Endodermal cell (in vitro differentiated cells): ENCODE data around the gene FAM83D. TPM values are rescaled to one million over a fixed set of nuclear protein-coding genes. Genes with fewer than 3 reads are reported as not detected.

ENCODE experiments used
- DNase-seq: peaks from one replicate; pipeline ENCODE4 v3.0.0-alpha.2; 2017
- H3K27ac ChIP-seq: 2 replicates; pipeline ENCODE4 v1.5.1; 2013; ENCODE audit warnings: mild to moderate bottlenecking, low read depth, low read length, moderate library complexity
- H3K27me3 ChIP-seq: 2 replicates; pipeline ENCODE4 v1.6.1; 2013; ENCODE audit warnings: mild to moderate bottlenecking, low read length, moderate library complexity; ENCODE audit not compliant: insufficient read depth, control insufficient read depth, poor library complexity, severe bottlenecking
- H3K36me3 ChIP-seq: 2 replicates; pipeline ENCODE4 v1.7.0; 2013; ENCODE audit warnings: mild to moderate bottlenecking, low read length, moderate library complexity; ENCODE audit not compliant: control insufficient read depth, insufficient read depth
- H3K4me1 ChIP-seq: one replicate; pipeline ENCODE4 v1.7.0; 2013; ENCODE audit warnings: low read length; ENCODE audit not compliant: control insufficient read depth, insufficient read depth
- H3K4me3 ChIP-seq: 2 replicates; pipeline ENCODE4 v1.5.1; 2013; ENCODE audit warnings: mild to moderate bottlenecking, low read length, moderate library complexity
- H3K9ac ChIP-seq: 2 replicates; pipeline ENCODE4 v1.6.1; 2013; ENCODE audit warnings: mild to moderate bottlenecking, low read length, moderate library complexity; ENCODE audit not compliant: poor library complexity, severe bottlenecking; ENCODE audit errors: extremely low read depth
- H3K9me3 ChIP-seq: 2 replicates; pipeline ENCODE4 v1.6.1; 2013; ENCODE audit warnings: mild to moderate bottlenecking, low read length, moderate library complexity; ENCODE audit not compliant: control insufficient read depth
- H3K27ac Mint-ChIP-seq: 2 replicates; pipeline ENCODE4 v1.8.0; 2020; ENCODE audit warnings: mixed read lengths
- H3K27me3 Mint-ChIP-seq: 2 replicates; pipeline ENCODE4 v1.8.0; 2021; ENCODE audit warnings: mild to moderate bottlenecking, mixed read lengths; ENCODE audit not compliant: insufficient read depth
- H3K36me3 Mint-ChIP-seq: 2 replicates; pipeline ENCODE4 v1.8.0; 2020; ENCODE audit warnings: low read depth, mixed read lengths
- H3K4me1 Mint-ChIP-seq: 2 replicates; pipeline ENCODE4 v1.8.0; 2020; ENCODE audit warnings: mixed read lengths
- H3K4me3 Mint-ChIP-seq: 2 replicates; pipeline ENCODE4 v1.8.0; 2020; ENCODE audit warnings: mild to moderate bottlenecking, moderate library complexity, mixed read lengths
- H3K9me3 Mint-ChIP-seq: 2 replicates; pipeline ENCODE4 v1.8.0; 2020; ENCODE audit warnings: mild to moderate bottlenecking, mixed read lengths
- WGBS, 2 experiments: methylation state at CpG; one replicate each; pipeline versions ENCODE4 v1.1.5 to v1.1.7; 2013; ENCODE audit warnings: missing lambda C conversion rate in 2 of 2, mixed read lengths in 1 of 2; ENCODE audit not compliant: insufficient coverage in 1 of 2, insufficient read length in 1 of 2; 5-methylcytosine and 5-hydroxymethylcytosine counted together
- total RNA-seq, 2 donors: library from RNA; stranded (reverse); fragmentation: NEBNext Ultra II Directional in 1 of 2; extraction: Animal tissue kit (Norgen Biotek cat#: 25700) in 1 of 2; gene quantifications; 2 replicates in 1 of 2; 3 replicates in 1 of 2; pipeline ENCODE4 v1.2.1, GENCODE V29; 2021
- TF ChIP-seq, protein P1 (sequence below): fragments of 200-600 bp; sonication (generic); conservative IDR thresholded peaks from 2 replicates; pipeline ENCODE4 v1.5.0; 2021; ENCODE audit warnings: antibody characterized with exemption, mild to moderate bottlenecking

Gene FAM83D
- total RNA-seq, 2 donors from 2014 or later, result 34.8 to 39.9 TPM

DNA sequence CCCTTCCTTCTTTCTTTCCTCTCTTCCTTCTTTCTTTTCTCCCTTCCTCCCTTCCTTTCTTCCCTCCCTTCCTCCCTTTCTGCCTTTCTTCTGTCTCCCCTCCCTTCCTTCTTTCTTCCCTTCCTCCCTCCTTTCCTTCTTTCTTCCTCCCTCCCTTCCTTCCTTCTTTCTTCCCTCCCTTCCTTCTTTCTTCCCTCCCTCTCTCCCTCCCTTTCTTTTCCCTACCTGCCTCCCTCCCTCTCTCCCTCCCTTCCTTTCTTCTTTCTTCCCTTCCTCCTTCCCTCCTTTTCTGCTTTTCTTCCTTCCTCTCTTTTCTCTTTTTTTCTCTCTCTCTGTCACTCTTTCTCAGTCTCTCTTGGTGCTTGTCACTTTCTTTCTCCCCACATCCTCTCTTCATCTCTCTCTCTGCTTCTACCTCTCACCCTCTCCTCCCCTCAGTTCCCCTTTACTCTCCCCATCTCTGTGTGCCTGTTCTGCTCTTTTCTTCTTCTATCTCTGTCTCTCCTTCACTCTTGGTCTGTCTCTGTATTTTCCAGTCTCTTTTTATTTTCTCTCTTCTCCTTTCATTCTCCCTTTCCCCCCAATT lies 30.1 kb upstream of the FAM83D start:
- no peak overlapping the region for H3K9ac ChIP-seq
- no peak for DNase-seq
- no peaks in the 10 kb centered on the region for H3K27me3 Mint-ChIP-seq

DNA sequence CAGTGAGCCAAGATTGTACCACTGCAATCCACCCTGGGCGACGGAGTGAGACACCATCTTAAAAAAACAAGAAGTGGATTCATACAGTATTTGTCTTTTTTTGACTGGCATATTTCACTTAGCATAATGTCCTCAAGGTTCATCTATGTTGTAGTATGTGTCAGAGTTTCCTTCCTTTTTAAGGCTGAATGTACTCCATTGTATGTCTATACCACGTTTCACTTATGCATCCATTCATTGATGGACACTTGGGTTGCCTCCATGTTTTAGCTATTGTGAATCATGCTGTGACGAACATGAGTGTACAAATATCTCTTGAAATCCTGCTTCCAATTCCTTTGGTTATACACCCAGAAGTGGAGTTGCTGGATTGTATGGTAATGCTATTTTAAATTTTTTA lies 28.9 kb upstream of the FAM83D start:
- Histone ChIP-seq H3K4me3 (no peak overlapping the region), H3K4me1 (peaks cover 6% of the 10 kb centered on the region), H3K27me3 (no peaks in the 10 kb centered on the region), H3K36me3 (peaks cover 31% of the 10 kb centered on the region), H3K27ac (no peak overlapping the region), H3K9me3 (no peaks in the 10 kb centered on the region), H3K9ac (no peak overlapping the region)
- TF ChIP-seq, protein P1, sequence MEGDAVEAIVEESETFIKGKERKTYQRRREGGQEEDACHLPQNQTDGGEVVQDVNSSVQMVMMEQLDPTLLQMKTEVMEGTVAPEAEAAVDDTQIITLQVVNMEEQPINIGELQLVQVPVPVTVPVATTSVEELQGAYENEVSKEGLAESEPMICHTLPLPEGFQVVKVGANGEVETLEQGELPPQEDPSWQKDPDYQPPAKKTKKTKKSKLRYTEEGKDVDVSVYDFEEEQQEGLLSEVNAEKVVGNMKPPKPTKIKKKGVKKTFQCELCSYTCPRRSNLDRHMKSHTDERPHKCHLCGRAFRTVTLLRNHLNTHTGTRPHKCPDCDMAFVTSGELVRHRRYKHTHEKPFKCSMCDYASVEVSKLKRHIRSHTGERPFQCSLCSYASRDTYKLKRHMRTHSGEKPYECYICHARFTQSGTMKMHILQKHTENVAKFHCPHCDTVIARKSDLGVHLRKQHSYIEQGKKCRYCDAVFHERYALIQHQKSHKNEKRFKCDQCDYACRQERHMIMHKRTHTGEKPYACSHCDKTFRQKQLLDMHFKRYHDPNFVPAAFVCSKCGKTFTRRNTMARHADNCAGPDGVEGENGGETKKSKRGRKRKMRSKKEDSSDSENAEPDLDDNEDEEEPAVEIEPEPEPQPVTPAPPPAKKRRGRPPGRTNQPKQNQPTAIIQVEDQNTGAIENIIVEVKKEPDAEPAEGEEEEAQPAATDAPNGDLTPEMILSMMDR, result no peak
- 98 to 100% methylated on average over 4 of the region's 4 CpGs for WGBS, 2 experiments
- Mint-ChIP-seq H3K36me3 (peaks cover 24% of the 10 kb centered on the region), H3K4me3 (no peak overlapping the region), H3K27ac (no peak overlapping the region), H3K4me1 (peaks cover 10% of the 10 kb centered on the region), H3K9me3 (no peaks in the 10 kb centered on the region), H3K27me3 (no peaks in the 10 kb centered on the region)
- no peak for DNase-seq

More for the DNA sequence above, 30.1 kb upstream of the FAM83D start:
- Histone ChIP-seq H3K4me1 (peaks cover 6% of the 10 kb centered on the region), H3K4me3 (no peak overlapping the region), H3K27me3 (no peaks in the 10 kb centered on the region), H3K27ac (no peak overlapping the region), H3K9me3 (no peaks in the 10 kb centered on the region), H3K36me3 (peaks cover 23% of the 10 kb centered on the region)
- H3K4me1 Mint-ChIP-seq, result peaks cover 10% of the 10 kb centered on the region
- TF ChIP-seq, protein P1, result no peak
- H3K9me3 Mint-ChIP-seq, result no peaks in the 10 kb centered on the region
- no peak overlapping the region for H3K4me3 Mint-ChIP-seq
- H3K27ac Mint-ChIP-seq, result no peak overlapping the region
- H3K36me3 Mint-ChIP-seq, result peaks cover 17% of the 10 kb centered on the region

DNA sequence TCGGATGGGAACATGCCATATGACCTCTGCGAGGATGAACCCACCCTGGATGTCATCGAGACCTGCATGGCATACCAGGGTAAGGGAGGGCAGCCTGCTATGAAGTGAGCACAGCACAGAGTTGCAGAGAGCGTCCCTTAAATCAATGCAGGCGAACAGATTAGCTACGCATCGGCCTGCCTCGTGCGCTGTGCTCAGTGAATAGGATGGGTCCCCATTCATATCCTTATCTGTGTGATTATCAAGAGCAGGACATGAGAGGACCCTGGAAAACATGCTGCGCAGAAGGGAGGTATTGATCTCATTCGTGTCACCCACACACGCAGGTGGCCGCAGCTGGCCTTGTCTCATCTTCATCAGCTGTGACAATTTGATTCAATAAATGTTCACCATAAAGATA lies 25.6 kb upstream of the FAM83D start:
- H3K36me3 Mint-ChIP-seq, result peaks cover 56% of the 10 kb centered on the region
- 94 to 95% methylated on average over 11 to 13 of the region's 13 CpGs for WGBS, 2 experiments
- no peaks in the 10 kb centered on the region for H3K9me3 Mint-ChIP-seq

More for the DNA sequence above, 25.6 kb upstream of the FAM83D start:
- H3K36me3 ChIP-seq, result peaks cover 64% of the 10 kb centered on the region
- DNase-seq, result no peak
- no peak overlapping the region for H3K27ac ChIP-seq
- H3K27me3 ChIP-seq, result no peaks in the 10 kb centered on the region
- peaks cover 16% of the 10 kb centered on the region for H3K9me3 ChIP-seq
- no peak overlapping the region for H3K9ac ChIP-seq
- no peak overlapping the region for H3K27ac Mint-ChIP-seq
- H3K4me3 Mint-ChIP-seq, result no peak overlapping the region
- TF ChIP-seq, protein P1, result no peak
- H3K4me3 ChIP-seq, result no peak overlapping the region
- no peaks in the 10 kb centered on the region for H3K4me1 Mint-ChIP-seq
- H3K27me3 Mint-ChIP-seq, result no peaks in the 10 kb centered on the region
- H3K4me1 ChIP-seq, result no peaks in the 10 kb centered on the region
